GDM1 (cell line): ENCODE results near the gene PROK2.

ENCODE experiments used
- DNase-seq: peaks from one replicate; lab custom pipeline; 2025; lab: John Stamatoyannopoulos, UW

The PROK2 gene

GRCh38 chr3:71786551-71786950, 1.6 kb upstream of the PROK2 start:
- DNase-seq = no peak

- DNase-seq = no peak
Measured at GRCh38 chr3:71786217-71786549, 1.2 kb upstream of the PROK2 start.

GRCh38 chr3:71785532-71786216, 726 bp upstream of the PROK2 start:
- DNase-seq = no peak

GRCh38 chr3:71784201-71784913, 591 bp downstream of the PROK2 start:
- no peak for DNase-seq

GRCh38 chr3:71783152-71783551, 1.8 kb downstream of the PROK2 start:
- no peak for DNase-seq

GRCh38 chr3:71780430-71780829, 4.5 kb downstream of the PROK2 start:
- DNase-seq = no peak

- no peak for DNase-seq
Measured at GRCh38 chr3:71779674-71780377, 5.1 kb downstream of the PROK2 start.

GRCh38 chr3:71778353-71778752, 6.6 kb downstream of the PROK2 start:
- DNase-seq = no peak

- no peak for DNase-seq
Measured at GRCh38 chr3:71776538-71776937, 8.4 kb downstream of the PROK2 start.

GRCh38 chr3:71771884-71772283, 13.1 kb downstream of the PROK2 start:
- no peak for DNase-seq

- no peak for DNase-seq
Measured at GRCh38 chr3:71771126-71771525, 13.8 kb downstream of the PROK2 start.

GRCh38 chr3:71763426-71763825, 21.5 kb downstream of the PROK2 start:
- no peak for DNase-seq

GRCh38 chr3:71760140-71760539, 24.8 kb downstream of the PROK2 start:
- no peak for DNase-seq

- DNase-seq = no peak
Measured at GRCh38 chr3:71759401-71759800, 25.5 kb downstream of the PROK2 start.

GRCh38 chr3:71758091-71758490, 26.9 kb downstream of the PROK2 start:
- no peak for DNase-seq

GRCh38 chr3:71754610-71755253, 30.2 kb downstream of the PROK2 start:
- no peak for DNase-seq

- no peak for DNase-seq
Measured at GRCh38 chr3:71753701-71754609, 31.0 kb downstream of the PROK2 start, which contains the start of gene GPR27. Gene GPR27, plus strand, starts transcription at chr3:71753855. Its CDS starts 195 bp downstream, at chr3:71754050.

GRCh38 chr3:71752831-71753700, 31.9 kb downstream of the PROK2 start:
- no peak for DNase-seq

- DNase-seq = no peak
Measured at GRCh38 chr3:71751602-71752001, 33.3 kb downstream of the PROK2 start.

GRCh38 chr3:71744738-71745137, 40.2 kb downstream of the PROK2 start:
- no peak for DNase-seq

GRCh38 chr3:71742621-71743020, 42.3 kb downstream of the PROK2 start:
- DNase-seq = no peak
